H9 (cell line): ENCODE data around the gene RNF126. TPM values are rescaled to one million over a fixed set of nuclear protein-coding genes. Genes with fewer than 3 reads are reported as not detected.

Experiments
- DNase-seq: peaks from one replicate; pipeline ENCODE4 v3.0.0-alpha.2; 2017
- H2AFZ ChIP-seq: one replicate; pipeline ENCODE4 v1.6.1; 2013; ENCODE audit warnings: mild to moderate bottlenecking, low read length, control low read depth, moderate library complexity
- H2AK5ac ChIP-seq: 2 replicates; pipeline ENCODE4 v1.6.1; 2013; ENCODE audit warnings: low read length, control low read depth, mixed read lengths; ENCODE audit not compliant: insufficient read length
- H2BK120ac ChIP-seq: one replicate; pipeline ENCODE4 v1.6.1; 2013; ENCODE audit warnings: low read depth, mild to moderate bottlenecking, low read length, control low read depth, inconsistent platforms; ENCODE audit not compliant: poor library complexity, severe bottlenecking
- H2BK12ac ChIP-seq: 2 replicates; pipeline ENCODE4 v1.6.1; 2013; ENCODE audit warnings: low read length, control low read depth, mixed read lengths, low read depth; ENCODE audit not compliant: insufficient read length
- H2BK15ac ChIP-seq: 2 replicates; pipeline ENCODE4 v1.6.1; 2013; ENCODE audit warnings: low read depth, low read length, control low read depth
- H2BK20ac ChIP-seq: one replicate; pipeline ENCODE4 v1.6.1; 2013; ENCODE audit warnings: low read depth, mild to moderate bottlenecking, low read length, control low read depth, inconsistent platforms; ENCODE audit not compliant: poor library complexity, severe bottlenecking
- H2BK5ac ChIP-seq: 2 replicates; pipeline ENCODE4 v1.6.1; 2013; ENCODE audit warnings: low read length, control low read depth, mixed read lengths; ENCODE audit not compliant: insufficient read length
- H3K14ac ChIP-seq: 2 replicates; pipeline ENCODE4 v1.6.1; 2013; ENCODE audit warnings: low read length, control low read depth; ENCODE audit not compliant: insufficient read depth
- H3K18ac ChIP-seq: 2 replicates; pipeline ENCODE4 v1.6.1; 2013; ENCODE audit warnings: low read depth, mild to moderate bottlenecking, mixed read lengths, low read length, control low read depth; ENCODE audit not compliant: insufficient read length
- H3K23ac ChIP-seq: 2 replicates; pipeline ENCODE4 v1.6.1; 2013; ENCODE audit warnings: low read length, control low read depth, mixed read lengths, low read depth; ENCODE audit not compliant: insufficient read length
- H3K23me2 ChIP-seq: 2 replicates; pipeline ENCODE4 v1.6.1; 2013; ENCODE audit warnings: low read depth, mild to moderate bottlenecking, mixed read lengths, low read length, control low read depth; ENCODE audit not compliant: insufficient read length, poor library complexity, severe bottlenecking
- H3K27ac ChIP-seq: 2 replicates; pipeline ENCODE4 v1.5.1; 2013; ENCODE audit warnings: low read length, control low read depth, mixed read lengths, low read depth; ENCODE audit not compliant: insufficient read length
- H3K27me3 ChIP-seq: 2 replicates; pipeline ENCODE4 v1.6.1; 2013; ENCODE audit warnings: low read length, control low read depth, inconsistent platforms; ENCODE audit not compliant: insufficient read depth
- H3K4ac ChIP-seq: 2 replicates; pipeline ENCODE4 v1.6.1; 2013; ENCODE audit warnings: low read depth, mild to moderate bottlenecking, control low read depth, inconsistent platforms, low read length, moderate library complexity
- H3K4me1 ChIP-seq: 2 replicates; pipeline ENCODE4 v1.6.1; 2013; ENCODE audit warnings: low read length, control low read depth, inconsistent platforms; ENCODE audit not compliant: insufficient read depth
- H3K4me2 ChIP-seq: 2 replicates; pipeline ENCODE4 v1.6.1; 2013; ENCODE audit warnings: low read length, control low read depth, mixed read lengths; ENCODE audit not compliant: insufficient read length, insufficient read depth
- H3K56ac ChIP-seq: 2 replicates; pipeline ENCODE4 v1.6.1; 2013; ENCODE audit warnings: low read depth, mild to moderate bottlenecking, mixed read lengths, low read length, control low read depth; ENCODE audit not compliant: insufficient read length
- H3K79me1 ChIP-seq: 2 replicates; pipeline ENCODE4 v1.6.1; 2013; ENCODE audit warnings: low read depth, mild to moderate bottlenecking, moderate library complexity, low read length, control low read depth, inconsistent platforms; ENCODE audit not compliant: insufficient read depth, poor library complexity, severe bottlenecking
- H3K79me2 ChIP-seq: 2 replicates; pipeline ENCODE4 v1.6.1; 2013; ENCODE audit warnings: low read length, control low read depth, inconsistent platforms; ENCODE audit not compliant: insufficient read depth
- H3K9ac ChIP-seq: 2 replicates; pipeline ENCODE4 v1.6.1; 2013; ENCODE audit warnings: low read length, control low read depth, mixed read lengths; ENCODE audit not compliant: insufficient read length; ENCODE audit errors: extremely low read depth
- H3K9me3 ChIP-seq: one replicate; pipeline ENCODE4 v1.6.1; 2013; ENCODE audit warnings: low read depth, low read length, inconsistent platforms; ENCODE audit not compliant: control insufficient read depth
- H3T11ph ChIP-seq: one replicate; pipeline ENCODE4 v1.6.1; 2013; ENCODE audit warnings: mild to moderate bottlenecking, low read length, control low read depth, inconsistent platforms
- H4K20me1 ChIP-seq: one replicate; pipeline ENCODE4 v1.6.1; 2013; ENCODE audit not compliant: control insufficient read depth, insufficient read length, insufficient read depth
- H4K5ac ChIP-seq: 2 replicates; pipeline ENCODE4 v1.6.1; 2013; ENCODE audit warnings: low read depth, mild to moderate bottlenecking, mixed read lengths, low read length, control low read depth; ENCODE audit not compliant: insufficient read length
- H4K8ac ChIP-seq: replicated peaks from 2 replicates; pipeline ENCODE4 v1.6.1; 2013; ENCODE audit warnings: low read length, control low read depth, mixed read lengths, low read depth; ENCODE audit not compliant: insufficient read length
- H4K91ac ChIP-seq: 2 replicates; pipeline ENCODE4 v1.6.1; 2013; ENCODE audit warnings: low read depth, mild to moderate bottlenecking, moderate library complexity, mixed read lengths, low read length, control low read depth; ENCODE audit not compliant: insufficient read length
- H3K27ac Mint-ChIP-seq, 3 experiments: 2 replicates in 2 of 3; 3 replicates in 1 of 3; pipeline ENCODE4 v1.8.0; 2020 to 2021; ENCODE audit warnings: mixed read lengths in 3 of 3, mild to moderate bottlenecking in 1 of 3, moderate library complexity in 1 of 3
- H3K27me3 Mint-ChIP-seq: 2 replicates; pipeline ENCODE4 v1.8.0; 2021; ENCODE audit warnings: low read depth, mild to moderate bottlenecking, moderate library complexity, mixed read lengths
- H3K36me3 Mint-ChIP-seq, 3 experiments: 2 replicates in 2 of 3; 3 replicates in 1 of 3; pipeline ENCODE4 v1.8.0; 2020 to 2021; ENCODE audit warnings: low read depth in 3 of 3, mixed read lengths in 3 of 3; ENCODE audit not compliant: insufficient read depth in 1 of 3
- H3K4me1 Mint-ChIP-seq, 2 experiments: 2 replicates each; pipeline ENCODE4 v1.8.0; 2020; ENCODE audit warnings: mixed read lengths in 2 of 2
- H3K4me3 Mint-ChIP-seq, 2 experiments: 2 replicates in 1 of 2; 3 replicates in 1 of 2; pipeline ENCODE4 v1.8.0; 2020 to 2021; ENCODE audit warnings: mild to moderate bottlenecking in 2 of 2, mixed read lengths in 2 of 2, moderate library complexity in 1 of 2
- H3K9me3 Mint-ChIP-seq, 2 experiments: 2 replicates in 1 of 2; 3 replicates in 1 of 2; pipeline ENCODE4 v1.8.0; 2020; ENCODE audit warnings: mild to moderate bottlenecking in 2 of 2, mixed read lengths in 2 of 2, moderate library complexity in 1 of 2
- CTCF ChIP-seq: fragments of 200-600 bp; sonication (generic); conservative IDR thresholded peaks from 3 replicates; pipeline ENCODE4 v1.8.0; 2021; ENCODE audit warnings: antibody characterized with exemption, mild to moderate bottlenecking
- WGBS: extraction: QIAGEN DNeasy Blood & Tissue Kit; methylation state at CpG from one replicate; pipeline ENCODE4 v1.1.7; 2013; ENCODE audit warnings: missing lambda C conversion rate, low lambda C conversion rate, mixed read lengths; ENCODE audit not compliant: insufficient read length; ENCODE audit errors: extremely low coverage; 5-methylcytosine and 5-hydroxymethylcytosine counted together
- total RNA-seq: library from RNA; stranded (reverse); gene quantifications from 2 replicates; pipeline ENCODE4 v1.2.1, GENCODE V29; 2021

RNF126 gene
- total RNA-seq, 1 experiment from 2014 or later, result 81.9 TPM

DNA sequence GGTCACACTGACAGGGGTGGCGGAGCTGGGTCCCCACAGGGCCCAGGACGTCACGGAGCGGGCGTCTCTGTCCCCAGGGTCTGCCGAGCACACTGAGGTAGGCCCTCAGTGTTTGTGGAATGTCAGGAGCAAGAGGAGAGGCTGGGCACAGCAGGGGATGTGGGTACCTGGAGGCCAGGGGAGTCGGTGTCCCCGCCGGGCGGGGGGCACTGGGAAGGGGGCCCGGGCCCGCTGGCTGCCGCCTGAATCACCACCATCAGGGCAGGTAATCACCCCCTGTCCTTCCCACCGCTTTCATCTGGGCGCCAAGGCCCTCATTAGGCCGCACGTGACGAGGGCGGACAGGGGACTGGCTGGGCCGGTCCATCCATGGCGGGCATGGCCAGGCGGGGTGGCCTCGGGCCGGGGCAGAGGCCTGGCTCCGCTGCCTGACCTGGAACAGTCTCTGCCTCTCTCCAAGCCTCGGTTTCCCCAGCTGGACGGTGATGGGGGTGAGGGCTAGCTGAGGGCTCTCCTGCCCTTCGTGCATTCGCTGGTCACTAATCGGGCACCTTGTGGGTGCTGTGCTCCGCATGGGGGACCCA lies 22.3 kb downstream of the RNF126 start:
- Histone ChIP-seq H2BK20ac (no peak overlapping the region), H3K27me3 (no peaks in the 10 kb centered on the region; the same call in 1 of the 2 replicates), H3T11ph (no peak overlapping the region), H3K18ac (no peak overlapping the region), H2BK5ac (no peak overlapping the region), H3K79me2 (no peaks in the 10 kb centered on the region), H4K91ac (no peak overlapping the region), H3K56ac (no peak overlapping the region), H2AFZ (no peak overlapping the region), H3K79me1 (no peaks in the 10 kb centered on the region), H4K20me1 (no peaks in the 10 kb centered on the region), H3K9me3 (no peaks in the 10 kb centered on the region), H3K27ac (no peak overlapping the region), H3K23me2 (no peaks in the 10 kb centered on the region), H2BK15ac (no peak overlapping the region), H3K23ac (no peak overlapping the region), H3K9ac (no peak overlapping the region), H3K14ac (no peak overlapping the region), H2BK120ac (no peak overlapping the region), H3K4ac (no peak overlapping the region), H4K8ac (no peak overlapping the region), H3K4me2 (no peak overlapping the region), H4K5ac (no peak overlapping the region), H2BK12ac (no peak overlapping the region), H2AK5ac (no peak overlapping the region), H3K4me1 (no peaks in the 10 kb centered on the region)
- no CpG with 5 or more reads among the region's 31 CpGs for WGBS
- DNase-seq, result no peak
- Mint-ChIP-seq H3K27me3 (peaks cover 29% of the 10 kb centered on the region), H3K27ac (no peak overlapping the region), H3K4me1 (peaks cover 4 to 5% of the 10 kb centered on the region in 2 experiments; a peak in 3 of 4 replicates), H3K4me3 (no peak overlapping the region; a peak in 1 of 5 replicates), H3K9me3 (0 out of 5 replicates have a peak, but pooled peaks cover 0 to 3% of the 10 kb centered on the region in 2 experiments), H3K36me3 (peaks cover 3 to 7% (median 4%) of the 10 kb centered on the region in 3 experiments; a peak in 6 of 7 replicates)
- TF ChIP-seq CTCF, result no peak
